ENCODE measurements around the gene ZNF385A. TPM values are rescaled to one million over a fixed set of nuclear protein-coding genes. Genes with fewer than 3 reads are reported as not detected.

ZNF385A gene
- total RNA-seq, 1 experiment from 2014 or later: 5.7 TPM

DNA sequence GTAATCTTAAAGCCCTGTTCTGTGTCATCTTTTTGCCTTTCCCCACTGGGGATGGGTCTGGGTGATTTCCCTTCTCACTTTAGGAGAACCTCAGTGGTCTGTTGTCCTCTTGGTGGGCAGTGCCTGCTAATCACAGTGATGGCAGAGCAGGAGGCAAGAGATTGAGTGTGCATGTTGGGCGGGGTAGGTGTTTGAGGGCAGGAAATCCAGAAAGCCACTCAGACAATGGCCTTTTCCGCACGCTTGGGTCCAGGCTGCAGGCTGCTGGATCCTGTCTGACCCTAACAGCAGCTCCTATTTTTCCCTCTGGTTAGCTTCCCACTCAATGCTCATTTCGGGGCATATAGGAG lies 48.3 kb upstream of the ZNF385A start:
- peaks cover 14% of the 10 kb centered on the region; the same call in 1 of the 2 replicates for H3K4me1 ChIP-seq (ENCODE audit: insufficient read depth, low read length)
- no peak overlapping the region for H4K91ac ChIP-seq (ENCODE audit: insufficient read length, low read depth, low read length)
- no peak overlapping the region for H2BK120ac ChIP-seq (ENCODE audit: low read depth, low read length, poor library complexity, severe bottlenecking)
- no CpG with 5 or more reads among the region's 4 CpGs for WGBS (ENCODE audit: extremely low coverage, insufficient read length, low lambda C conversion rate)
- H2AFZ ChIP-seq (ENCODE audit: low read length): no peak overlapping the region
- no peaks in the 10 kb centered on the region for H3K23me2 ChIP-seq (ENCODE audit: insufficient read length, low read depth, low read length, poor library complexity, severe bottlenecking)
- no peak overlapping the region for H3K23ac ChIP-seq (ENCODE audit: insufficient read length, low read depth, low read length)
- DNase-seq: no peak
- no peak overlapping the region for H2AK5ac ChIP-seq (ENCODE audit: insufficient read length, low read length)
- Mint-ChIP-seq H3K27ac (no peak overlapping the region), H3K4me3 (no peak overlapping the region), H3K9me3 (peaks cover 0 to 3% of the 10 kb centered on the region in 2 experiments; a peak in 1 of 5 replicates), H3K27me3 (ENCODE audit: low read depth) (peaks cover 81% of the 10 kb centered on the region), H3K36me3 (ENCODE audit: insufficient read depth in 1 of 3, low read depth in 3 of 3) (no peaks in the 10 kb centered on the region), H3K4me1 (peaks cover 25 to 39% of the 10 kb centered on the region in 2 experiments)
- H3K27ac ChIP-seq (ENCODE audit: insufficient read length, low read depth, low read length): no peak overlapping the region
- TF ChIP-seq, protein P1, sequence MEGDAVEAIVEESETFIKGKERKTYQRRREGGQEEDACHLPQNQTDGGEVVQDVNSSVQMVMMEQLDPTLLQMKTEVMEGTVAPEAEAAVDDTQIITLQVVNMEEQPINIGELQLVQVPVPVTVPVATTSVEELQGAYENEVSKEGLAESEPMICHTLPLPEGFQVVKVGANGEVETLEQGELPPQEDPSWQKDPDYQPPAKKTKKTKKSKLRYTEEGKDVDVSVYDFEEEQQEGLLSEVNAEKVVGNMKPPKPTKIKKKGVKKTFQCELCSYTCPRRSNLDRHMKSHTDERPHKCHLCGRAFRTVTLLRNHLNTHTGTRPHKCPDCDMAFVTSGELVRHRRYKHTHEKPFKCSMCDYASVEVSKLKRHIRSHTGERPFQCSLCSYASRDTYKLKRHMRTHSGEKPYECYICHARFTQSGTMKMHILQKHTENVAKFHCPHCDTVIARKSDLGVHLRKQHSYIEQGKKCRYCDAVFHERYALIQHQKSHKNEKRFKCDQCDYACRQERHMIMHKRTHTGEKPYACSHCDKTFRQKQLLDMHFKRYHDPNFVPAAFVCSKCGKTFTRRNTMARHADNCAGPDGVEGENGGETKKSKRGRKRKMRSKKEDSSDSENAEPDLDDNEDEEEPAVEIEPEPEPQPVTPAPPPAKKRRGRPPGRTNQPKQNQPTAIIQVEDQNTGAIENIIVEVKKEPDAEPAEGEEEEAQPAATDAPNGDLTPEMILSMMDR (conservative IDR thresholded peaks at IDR 0.05): no peak
- H3K9me3 ChIP-seq (ENCODE audit: control insufficient read depth, low read depth, low read length): no peaks in the 10 kb centered on the region
- H3K56ac ChIP-seq (ENCODE audit: insufficient read length, low read depth, low read length): no peak overlapping the region
- H3K79me2 ChIP-seq (ENCODE audit: insufficient read depth, low read length): no peaks in the 10 kb centered on the region
- H3K18ac ChIP-seq (ENCODE audit: insufficient read length, low read depth, low read length): no peak overlapping the region
- peaks cover 4% of the 10 kb centered on the region for H3K27me3 ChIP-seq (ENCODE audit: insufficient read depth, low read length)
- no peak overlapping the region for H3K14ac ChIP-seq (ENCODE audit: insufficient read depth, low read length)
- H4K8ac ChIP-seq (replicated peaks; ENCODE audit: insufficient read length, low read depth, low read length): no peak overlapping the region
- H2BK5ac ChIP-seq (ENCODE audit: insufficient read length, low read length): no peak overlapping the region
- H4K5ac ChIP-seq (ENCODE audit: insufficient read length, low read depth, low read length): no peak overlapping the region
- no peak overlapping the region for H2BK20ac ChIP-seq (ENCODE audit: low read depth, low read length, poor library complexity, severe bottlenecking)
- H4K20me1 ChIP-seq (ENCODE audit: control insufficient read depth, insufficient read depth, insufficient read length): no peaks in the 10 kb centered on the region
- H3K4ac ChIP-seq (ENCODE audit: low read depth, low read length): no peak overlapping the region
- H3K9ac ChIP-seq (ENCODE audit: extremely low read depth, insufficient read length, low read length): no peak overlapping the region
- no peak overlapping the region for H3T11ph ChIP-seq (ENCODE audit: low read length)
- no peaks in the 10 kb centered on the region for H3K79me1 ChIP-seq (ENCODE audit: insufficient read depth, low read depth, low read length, poor library complexity, severe bottlenecking)
- no peak overlapping the region for H2BK12ac ChIP-seq (ENCODE audit: insufficient read length, low read depth, low read length)
- no peak overlapping the region for H3K4me2 ChIP-seq (ENCODE audit: insufficient read depth, insufficient read length, low read length)
- no peak overlapping the region for H2BK15ac ChIP-seq (ENCODE audit: low read depth, low read length)
